SHP77 (cell line): ENCODE measurements around the gene DPPA2.
"Not testable (repeated sequence)": the region's sequence is repeated elsewhere in the genome, so short reads cannot be mapped to it uniquely, and the experiment has no call there.

Experiments
- DNase-seq, 2 experiments: peaks; one replicate each; lab custom pipeline; 2025; lab: John Stamatoyannopoulos, UW

The DPPA2 gene, protein sequence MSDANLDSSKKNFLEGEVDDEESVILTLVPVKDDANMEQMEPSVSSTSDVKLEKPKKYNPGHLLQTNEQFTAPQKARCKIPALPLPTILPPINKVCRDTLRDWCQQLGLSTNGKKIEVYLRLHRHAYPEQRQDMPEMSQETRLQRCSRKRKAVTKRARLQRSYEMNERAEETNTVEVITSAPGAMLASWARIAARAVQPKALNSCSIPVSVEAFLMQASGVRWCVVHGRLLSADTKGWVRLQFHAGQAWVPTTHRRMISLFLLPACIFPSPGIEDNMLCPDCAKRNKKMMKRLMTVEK

GRCh38 chr3:109316162-109316730 lies at the start of gene DPPA2:
TSS of gene DPPA2 (minus strand) at chr3:109316517. CDS start at chr3:109314542, 1,975 bp downstream.
- no peak for DNase-seq

- DNase-seq, result no peak
Measured at GRCh38 chr3:109364088-109364487, 47.8 kb upstream of the DPPA2 start.

GRCh38 chr3:109363634-109364033 lies 47.3 kb upstream of the DPPA2 start:
- DNase-seq, result no peak

- DNase-seq, result no peak
Measured at GRCh38 chr3:109362823-109363222, 46.5 kb upstream of the DPPA2 start.

DNA sequence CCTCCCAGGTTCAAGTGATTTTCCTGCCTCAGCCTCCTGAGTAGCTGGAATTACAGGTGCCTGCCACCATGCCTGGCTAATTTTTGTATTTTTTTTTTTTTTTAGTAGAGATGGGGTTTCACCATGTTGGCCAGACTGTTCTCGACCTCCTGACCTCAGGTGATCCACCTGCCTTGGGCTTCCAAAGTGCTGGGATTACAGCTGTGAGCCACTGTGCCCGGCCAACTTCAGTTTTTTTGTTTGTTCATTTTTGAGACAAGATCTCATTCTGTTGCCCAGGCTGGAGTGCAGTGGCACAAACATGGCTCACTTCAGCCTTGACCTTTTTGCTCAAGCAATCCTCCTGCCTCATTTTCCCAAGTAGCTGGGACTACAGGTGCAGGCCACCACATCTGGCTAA lies 42.5 kb upstream of the DPPA2 start:
- DNase-seq, result not testable (repeated sequence)

DNA sequence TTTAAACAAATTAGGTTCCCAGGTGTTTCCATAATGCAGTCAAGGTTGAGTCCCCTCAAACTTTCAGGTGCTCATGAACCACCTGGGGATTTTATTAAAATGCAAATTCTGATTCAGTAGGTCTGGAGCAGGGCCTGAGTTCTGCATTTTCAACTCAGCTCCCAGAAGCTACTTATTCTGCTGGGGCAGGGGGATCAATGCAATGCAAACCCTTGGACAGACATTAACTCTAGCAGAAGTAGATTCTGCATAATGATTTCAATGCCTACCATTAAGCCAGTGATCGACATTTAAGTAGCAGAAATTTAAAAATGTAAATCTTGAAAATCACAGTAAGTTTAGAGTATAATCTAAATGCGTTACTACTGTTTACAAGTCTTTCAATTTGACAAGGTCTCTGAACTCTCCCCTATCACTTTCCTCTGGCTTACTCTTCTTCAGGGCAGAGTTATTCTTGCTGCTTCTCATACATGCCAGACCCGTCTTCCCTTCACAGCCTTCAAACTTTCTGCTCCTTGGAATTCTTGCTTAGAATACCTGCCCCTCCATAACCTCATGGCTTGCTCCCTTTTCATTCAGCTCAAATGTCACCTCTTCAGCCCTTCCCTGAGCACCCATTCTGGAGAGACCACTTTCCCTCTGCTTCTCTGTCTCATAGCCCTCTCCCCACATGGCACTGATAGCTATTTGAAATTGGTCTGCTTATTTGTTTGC lies 40.3 kb upstream of the DPPA2 start:
- no peak for DNase-seq

DNA sequence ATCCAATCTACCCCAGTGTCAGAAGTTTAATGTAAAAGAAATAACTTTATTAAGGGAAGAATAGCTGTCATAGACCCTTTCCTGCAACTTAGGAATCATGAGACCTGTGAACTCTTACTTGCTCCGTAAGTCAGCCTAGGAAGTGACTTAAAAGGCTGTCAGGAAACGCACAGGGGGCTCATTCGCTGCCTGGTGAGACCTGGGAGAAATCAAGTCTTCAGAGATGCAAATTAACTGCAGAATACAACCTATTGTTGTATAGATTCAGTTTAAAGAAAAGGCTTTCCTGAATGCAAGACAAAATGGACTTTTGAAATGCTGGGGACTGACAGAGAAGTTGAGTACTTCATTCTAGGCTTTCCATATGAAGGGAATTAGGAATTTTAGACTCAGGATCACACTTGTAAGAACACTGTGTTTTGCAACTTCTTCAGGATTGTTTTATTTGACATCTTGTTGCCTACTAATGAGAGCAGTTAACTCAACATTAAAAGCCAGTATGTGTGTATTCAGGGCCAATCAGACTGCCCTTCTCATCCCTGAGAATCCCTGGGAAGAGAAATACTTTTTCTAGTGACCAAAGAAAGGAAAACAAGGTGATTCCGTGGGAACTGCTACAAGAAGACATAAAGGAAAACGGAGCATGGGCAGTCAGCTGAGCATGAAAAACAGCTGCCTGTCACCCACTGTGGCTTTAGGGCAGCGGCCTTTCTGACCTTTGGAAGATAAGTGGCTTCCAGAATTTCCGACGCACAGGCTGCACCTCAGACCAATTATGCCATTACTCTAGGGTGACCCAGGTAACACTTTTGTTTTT lies 39.5 kb upstream of the DPPA2 start:
- DNase-seq, result no peak

DNA sequence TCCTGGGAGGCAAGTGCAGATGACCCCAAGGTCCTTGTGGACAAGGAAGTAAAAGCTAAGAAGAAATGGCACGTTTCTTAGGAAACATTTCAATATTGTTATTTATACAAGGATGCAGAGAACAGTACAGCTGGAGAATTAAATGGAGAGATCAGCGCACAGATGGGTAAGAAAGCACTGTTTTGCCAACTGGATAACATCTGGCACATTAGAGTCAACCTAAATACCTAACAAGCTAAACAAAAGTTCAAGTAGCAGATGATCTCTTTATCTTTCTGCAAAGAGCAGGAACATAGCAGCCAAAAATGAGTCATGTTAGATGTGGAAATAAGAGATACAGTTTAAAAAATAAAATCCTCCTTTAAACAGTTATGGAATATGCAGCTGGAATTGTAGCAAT lies 36.7 kb upstream of the DPPA2 start:
- DNase-seq, result no peak

DNA sequence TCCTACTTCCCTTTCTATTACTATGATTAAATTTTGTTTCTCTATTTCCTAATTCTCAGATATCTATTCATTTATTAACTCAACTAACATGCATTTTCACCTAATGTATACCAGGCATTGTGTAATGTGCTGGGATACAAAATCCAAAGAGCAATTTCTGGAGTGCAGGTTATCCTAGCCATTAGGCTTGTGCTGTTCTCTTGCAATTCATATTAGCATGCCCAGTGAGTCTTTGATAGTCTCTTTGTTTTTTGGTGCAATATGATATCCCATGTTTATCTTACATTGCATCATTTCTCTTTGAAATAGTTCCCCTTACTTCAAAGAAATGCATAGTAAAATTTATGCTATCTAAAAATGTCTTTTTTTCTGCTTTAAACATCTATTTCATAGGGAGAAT lies 34.9 kb upstream of the DPPA2 start:
- DNase-seq, result no peak

DNA sequence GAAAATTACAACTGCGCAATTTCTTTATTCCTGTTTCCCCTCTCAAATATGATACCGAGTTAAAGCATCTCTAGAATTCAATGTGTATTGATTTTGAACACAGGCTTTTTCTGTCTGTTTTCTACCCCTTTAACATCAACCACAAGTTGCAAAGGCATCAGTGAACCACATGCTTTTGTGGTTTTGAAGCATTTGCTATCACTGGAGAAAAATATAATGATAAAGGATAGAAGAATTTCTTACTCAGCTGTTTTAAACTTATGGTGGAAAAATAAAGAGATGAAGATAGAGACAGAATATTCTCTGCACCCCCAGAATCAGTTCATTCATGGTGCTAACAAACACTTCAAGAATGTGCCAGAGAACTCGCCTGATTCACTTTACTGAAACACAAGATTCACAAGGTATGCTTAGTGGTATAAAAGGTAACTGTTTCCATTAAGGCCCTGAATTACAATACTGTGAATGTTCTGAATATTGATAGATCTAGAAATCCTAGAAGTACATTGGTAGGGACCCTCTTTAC lies 30.5 kb upstream of the DPPA2 start:
- no peak for DNase-seq

GRCh38 chr3:109346099-109346498 lies 29.8 kb upstream of the DPPA2 start:
- DNase-seq, result no peak

GRCh38 chr3:109339714-109340648 lies 23.7 kb upstream of the DPPA2 start:
- no peak for DNase-seq

- no peak for DNase-seq
Measured at GRCh38 chr3:109339197-109339596, 22.9 kb upstream of the DPPA2 start.

- no peak for DNase-seq
Measured at GRCh38 chr3:109338322-109338721, 22.0 kb upstream of the DPPA2 start.

DNA sequence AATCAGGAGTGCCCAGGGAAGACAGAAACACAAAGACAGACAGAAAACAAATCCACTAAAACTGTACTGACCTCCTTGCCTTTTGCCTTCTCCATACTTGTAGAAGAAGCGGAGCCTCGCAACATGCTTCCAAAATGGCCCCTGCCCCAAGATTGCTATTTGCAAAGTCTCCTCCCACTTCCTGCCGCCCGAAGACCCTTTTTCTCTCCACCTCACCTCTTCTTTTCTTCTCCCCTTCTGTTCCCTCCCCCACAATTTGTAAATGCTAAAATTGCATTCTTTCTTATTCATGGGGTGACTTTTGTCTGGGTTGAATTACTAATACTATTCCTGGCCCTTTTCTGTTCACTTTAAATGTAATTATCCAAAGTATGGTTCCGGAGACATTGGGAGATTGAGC lies 21.1 kb upstream of the DPPA2 start, which contains the start of gene DPPA4:
Gene DPPA4 (minus strand): TSS at position 154 of the 400 bp plus-strand sequence. CDS start 29 bp downstream, at position 125.
- DNase-seq, result no peak

GRCh38 chr3:109336291-109336861 lies 20.1 kb upstream of the DPPA2 start:
- DNase-seq, result no peak

DNA sequence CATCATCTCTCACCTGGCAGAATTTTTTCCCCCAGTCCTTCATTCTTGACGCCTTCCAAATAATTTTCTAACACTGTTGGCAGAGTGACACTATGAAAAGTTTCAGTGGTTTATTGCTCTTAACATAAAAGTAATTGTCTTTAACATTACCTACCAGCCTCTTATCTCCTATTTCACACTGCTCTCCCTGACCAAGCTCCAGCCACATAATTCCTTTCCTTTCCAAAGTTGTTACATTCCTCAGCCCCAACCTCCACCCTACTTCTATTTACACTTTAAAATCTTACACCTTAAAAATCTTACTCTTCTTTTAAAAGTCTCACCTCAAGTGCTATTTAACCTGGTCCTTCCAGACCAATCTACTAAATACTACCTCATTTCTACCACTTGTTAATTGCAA lies 18.3 kb upstream of the DPPA2 start:
- no peak for DNase-seq

- DNase-seq, result no peak
Measured at GRCh38 chr3:109331692-109332091, 15.4 kb upstream of the DPPA2 start.

- DNase-seq, result no peak
Measured at GRCh38 chr3:109330405-109330804, 14.1 kb upstream of the DPPA2 start.

DNA sequence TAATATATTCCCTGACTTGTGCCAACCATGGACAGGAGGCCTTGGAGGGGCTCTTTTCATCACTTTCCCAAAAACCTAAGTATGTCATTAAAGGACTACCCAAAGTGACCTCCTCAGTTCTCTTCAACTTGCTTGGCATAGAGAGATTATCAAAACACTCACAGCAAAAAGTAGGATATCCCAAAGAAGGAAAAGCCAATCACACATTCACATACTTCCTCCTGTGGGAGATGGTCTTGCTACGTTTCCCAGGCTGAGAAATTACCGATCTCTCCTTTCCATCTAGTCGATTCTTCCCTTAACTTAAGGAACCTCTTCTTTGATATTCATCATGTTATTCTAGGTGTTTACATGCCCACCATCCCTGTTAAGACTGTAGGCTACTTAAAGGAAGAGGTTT lies 11.9 kb upstream of the DPPA2 start:
- DNase-seq, result no peak

- DNase-seq, result no peak
Measured at GRCh38 chr3:109325657-109326056, 9.3 kb upstream of the DPPA2 start.
